ENCODE measurements around the gene DNAJB8. TPM values are rescaled to one million over a fixed set of nuclear protein-coding genes. Genes with fewer than 3 reads are reported as not detected.

The DNAJB8 gene
- total and polyA plus RNA-seq, 9 of the 15 experiments (the other 6 are each of a cell fraction or from before 2014, with no cell fraction given), result not detected

DNA sequence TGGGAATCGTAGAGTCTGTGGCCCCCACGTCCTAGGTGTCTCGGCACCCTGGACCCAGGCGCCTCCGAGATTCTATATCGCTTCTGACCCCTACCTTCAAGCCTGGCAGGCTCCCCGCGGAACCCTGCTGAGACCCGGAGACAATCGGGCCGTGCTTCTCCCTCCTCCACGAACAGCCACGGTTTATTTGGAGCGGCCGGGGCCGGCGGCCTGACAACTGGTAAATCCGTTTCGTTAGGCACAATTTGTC is 24.9 kb upstream of the DNAJB8 start:
- peaks cover 15% of the 10 kb centered on the region for H4K20me1 ChIP-seq (replicated peaks; ENCODE audit: control insufficient read depth, insufficient read depth, low read length)
- peak overlapping the region; percentile 98 for H3K9ac ChIP-seq (ENCODE audit: insufficient read depth in 1 of 2, low read depth in 2 of 2, low read length in 2 of 2)
- intact Hi-C loops (cut with micrococcal nuclease), result loop anchor here (10.0 kb wide), 2 partner anchors 177 to 417 kb away; no protein-coding TSS in a partner anchor
- peak overlapping the region; percentile 98 for H3K4me3 ChIP-seq
- H3K4me1 ChIP-seq (replicated peaks in 1 of 2; ENCODE audit: control insufficient read depth in 2 of 2, insufficient read depth in 2 of 2, low read length in 2 of 2), result peaks cover 26 to 83% of the 10 kb centered on the region in 2 experiments
- in situ Hi-C loops (cut with MboI), result no loop called here
- WGBS (ENCODE audit: insufficient coverage, low coverage, missing lambda C conversion rate), result 0% methylated on average over 14 of the region's 19 CpGs
- ATAC-seq (no peak), DNase-seq (ENCODE audit: extremely low read depth in 1 of 4, low spot score in 3 of 4) (peak in 1 of 4 experiments; percentile 40), FAIRE-seq (no peak)
- H3K36me3 ChIP-seq (ENCODE audit: control insufficient read depth, insufficient read depth, low read length), result peaks cover 54% of the 10 kb centered on the region; the same call in 2 of the 3 replicates
- H3K9me3 ChIP-seq (replicated peaks; ENCODE audit: control insufficient read depth, insufficient read depth, low read depth, low read length), result no peaks in the 10 kb centered on the region
- H3K27ac ChIP-seq (ENCODE audit: extremely low read depth, low read depth, low read length), result peak overlapping the region; percentile 98
- peaks cover 100% of the 10 kb centered on the region for H3K79me2 ChIP-seq (ENCODE audit: control insufficient read depth, insufficient read depth, low read length)
- ChIA-PET CTCF (ENCODE audit: low intra/inter-chr PET ratio) (no interaction called here), POLR2A (interaction anchor here (1.4 kb wide), 1 partner anchor 45 kb away, joined by 4 read pairs; no protein-coding TSS in a partner anchor)
- peak overlapping the region; percentile 92 for H3K4me2 ChIP-seq (ENCODE audit: insufficient read depth, low read length)
- no peak overlapping the region for H2AFZ ChIP-seq (ENCODE audit: low read depth, low read length)
- H3K9me1 ChIP-seq (ENCODE audit: control insufficient read depth, insufficient read depth, low read length), result no peaks in the 10 kb centered on the region
- BruUV-seq (replicated peaks), result no TSS peak
- no peaks in the 10 kb centered on the region for H3K27me3 ChIP-seq (ENCODE audit: control insufficient read depth in 2 of 2, insufficient read depth in 2 of 2, low read length in 2 of 2)
- TF ChIP-seq MED1 (CRISPR knock-in tag; IDR thresholded peaks at IDR 0.05; ENCODE audit: borderline replicate concordance) (no peak), ZNF174 (CRISPR knock-in tag; IDR thresholded peaks at IDR 0.05) (no peak), CTBP1 (IDR thresholded peaks at IDR 0.05; ENCODE audit: borderline replicate concordance) (no peak), ZNF584 (CRISPR knock-in tag; IDR thresholded peaks at IDR 0.05; ENCODE audit: low read depth) (no peak), POLR2A (conservative IDR thresholded peaks at IDR 0.05) (0 out of 2 replicates have a peak, but pooled peaks have one; percentile 30), ZNF3 (CRISPR knock-in tag; IDR thresholded peaks at IDR 0.05) (no peak), ZNF551 (CRISPR knock-in tag; IDR thresholded peaks at IDR 0.05) (no peak), SMAD2 (IDR thresholded peaks at IDR 0.05; ENCODE audit: low read depth, low read length) (no peak), NCOA4 (IDR thresholded peaks at IDR 0.05; ENCODE audit: partially characterized antibody) (no peak), KAT7 (CRISPR knock-in tag; IDR thresholded peaks at IDR 0.05; ENCODE audit: borderline replicate concordance) (0 out of 2 replicates have a peak, but pooled peaks have one; percentile 54), YBX1 (IDR thresholded peaks at IDR 0.05) (no peak), PPARD (CRISPR knock-in tag; IDR thresholded peaks at IDR 0.05) (no peak), MAZ (CRISPR knock-in tag; conservative IDR thresholded peaks at IDR 0.05 in 1 of 2, IDR thresholded peaks at IDR 0.05 in 1 of 2) (peak in 1 of 2 experiments; percentile 10; a peak in 1 of 4 replicates), HMG20A (CRISPR knock-in tag; conservative IDR thresholded peaks at IDR 0.05) (no peak), SIN3A (IDR thresholded peaks at IDR 0.05; ENCODE audit: borderline replicate concordance in 2 of 2, control insufficient read depth in 1 of 2, low read depth in 2 of 2, low read length in 2 of 2) (peak in 1 of 2 experiments; percentile 35; a peak in 1 of 4 replicates)
- TF ChIP-seq, protein P1, sequence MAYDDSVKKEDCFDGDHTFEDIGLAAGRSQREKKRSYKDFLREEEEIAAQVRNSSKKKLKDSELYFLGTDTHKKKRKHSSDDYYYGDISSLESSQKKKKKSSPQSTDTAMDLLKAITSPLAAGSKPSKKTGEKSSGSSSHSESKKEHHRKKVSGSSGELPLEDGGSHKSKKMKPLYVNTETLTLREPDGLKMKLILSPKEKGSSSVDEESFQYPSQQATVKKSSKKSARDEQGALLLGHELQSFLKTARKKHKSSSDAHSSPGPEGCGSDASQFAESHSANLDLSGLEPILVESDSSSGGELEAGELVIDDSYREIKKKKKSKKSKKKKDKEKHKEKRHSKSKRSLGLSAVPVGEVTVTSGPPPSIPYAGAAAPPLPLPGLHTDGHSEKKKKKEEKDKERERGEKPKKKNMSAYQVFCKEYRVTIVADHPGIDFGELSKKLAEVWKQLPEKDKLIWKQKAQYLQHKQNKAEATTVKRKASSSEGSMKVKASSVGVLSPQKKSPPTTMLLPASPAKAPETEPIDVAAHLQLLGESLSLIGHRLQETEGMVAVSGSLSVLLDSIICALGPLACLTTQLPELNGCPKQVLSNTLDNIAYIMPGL (CRISPR knock-in tag; IDR thresholded peaks at IDR 0.05), result no peak
- TF ChIP-seq, protein P2, sequence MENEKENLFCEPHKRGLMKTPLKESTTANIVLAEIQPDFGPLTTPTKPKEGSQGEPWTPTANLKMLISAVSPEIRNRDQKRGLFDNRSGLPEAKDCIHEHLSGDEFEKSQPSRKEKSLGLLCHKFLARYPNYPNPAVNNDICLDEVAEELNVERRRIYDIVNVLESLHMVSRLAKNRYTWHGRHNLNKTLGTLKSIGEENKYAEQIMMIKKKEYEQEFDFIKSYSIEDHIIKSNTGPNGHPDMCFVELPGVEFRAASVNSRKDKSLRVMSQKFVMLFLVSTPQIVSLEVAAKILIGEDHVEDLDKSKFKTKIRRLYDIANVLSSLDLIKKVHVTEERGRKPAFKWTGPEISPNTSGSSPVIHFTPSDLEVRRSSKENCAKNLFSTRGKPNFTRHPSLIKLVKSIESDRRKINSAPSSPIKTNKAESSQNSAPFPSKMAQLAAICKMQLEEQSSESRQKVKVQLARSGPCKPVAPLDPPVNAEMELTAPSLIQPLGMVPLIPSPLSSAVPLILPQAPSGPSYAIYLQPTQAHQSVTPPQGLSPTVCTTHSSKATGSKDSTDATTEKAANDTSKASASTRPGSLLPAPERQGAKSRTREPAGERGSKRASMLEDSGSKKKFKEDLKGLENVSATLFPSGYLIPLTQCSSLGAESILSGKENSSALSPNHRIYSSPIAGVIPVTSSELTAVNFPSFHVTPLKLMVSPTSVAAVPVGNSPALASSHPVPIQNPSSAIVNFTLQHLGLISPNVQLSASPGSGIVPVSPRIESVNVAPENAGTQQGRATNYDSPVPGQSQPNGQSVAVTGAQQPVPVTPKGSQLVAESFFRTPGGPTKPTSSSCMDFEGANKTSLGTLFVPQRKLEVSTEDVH (IDR thresholded peaks at IDR 0.05; ENCODE audit: low read depth, partially characterized antibody), result no peak
- TF ChIP-seq, protein P3, sequence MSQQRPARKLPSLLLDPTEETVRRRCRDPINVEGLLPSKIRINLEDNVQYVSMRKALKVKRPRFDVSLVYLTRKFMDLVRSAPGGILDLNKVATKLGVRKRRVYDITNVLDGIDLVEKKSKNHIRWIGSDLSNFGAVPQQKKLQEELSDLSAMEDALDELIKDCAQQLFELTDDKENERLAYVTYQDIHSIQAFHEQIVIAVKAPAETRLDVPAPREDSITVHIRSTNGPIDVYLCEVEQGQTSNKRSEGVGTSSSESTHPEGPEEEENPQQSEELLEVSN (IDR thresholded peaks at IDR 0.05; ENCODE audit: borderline replicate concordance in 1 of 2, extremely low read depth in 1 of 2, insufficient read depth in 1 of 2, insufficient read length in 1 of 2, low read depth in 1 of 2, low read length in 1 of 2, poor library complexity in 1 of 2, severe bottlenecking in 1 of 2), result no peak

Measured in K562 (cell line).